ENCODE data around the gene LARP4B. TPM values are rescaled to one million over a fixed set of nuclear protein-coding genes. Genes with fewer than 3 reads are reported as not detected.
"Not testable (repeated sequence)": the region's sequence is repeated elsewhere in the genome, so short reads cannot be mapped to it uniquely, and the experiment has no call there.

LARP4B gene
- total RNA-seq, 1 experiment from 2014 or later = 181 TPM

DNA sequence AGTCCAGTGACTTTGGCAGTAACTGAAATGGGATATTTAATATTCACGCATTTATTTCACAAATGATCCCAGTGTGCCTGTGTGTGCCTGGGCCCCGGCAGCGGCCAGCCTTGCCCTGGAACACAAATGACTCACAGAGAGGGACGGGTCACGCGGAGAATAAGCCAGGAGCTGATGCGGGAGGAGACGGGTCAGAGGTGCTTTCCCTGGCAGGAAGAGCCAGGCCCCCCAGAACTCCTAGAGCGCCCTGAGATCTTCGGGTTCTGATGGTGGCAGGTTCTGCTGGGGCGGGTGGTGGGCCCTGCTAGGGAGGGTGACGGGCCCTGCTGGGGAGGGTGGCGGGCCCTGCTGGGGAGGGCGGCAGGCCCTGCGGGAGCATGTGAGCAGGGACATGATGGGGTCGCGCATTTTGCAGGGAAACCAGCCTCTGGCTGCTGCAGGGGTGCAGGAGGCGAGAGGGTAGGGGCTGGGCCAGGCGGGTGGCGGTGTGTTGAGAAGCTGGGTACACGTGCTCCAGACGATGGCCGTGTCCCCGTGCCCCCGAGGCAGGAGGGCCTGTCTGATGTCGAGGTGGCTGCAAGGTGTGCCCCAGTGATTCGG, 157.8 kb downstream of the LARP4B start:
- no TSS peak for BruUV-seq (replicated peaks)
- no peak overlapping the region for H3K4me3 Mint-ChIP-seq (ENCODE audit: low read depth, unreplicated experiment)
- peaks cover 22% of the 10 kb centered on the region for H3K4me1 Mint-ChIP-seq (ENCODE audit: low read depth, unreplicated experiment)
- DNase-seq = no peak
- H3K27ac Mint-ChIP-seq (ENCODE audit: unreplicated experiment) = no peak overlapping the region
- H3K9me3 Mint-ChIP-seq (ENCODE audit: low read depth, unreplicated experiment) = no peaks in the 10 kb centered on the region
- intact Hi-C loops (cut with micrococcal nuclease; ENCODE audit: unreplicated experiment) = no loop called here
- CTCF ChIA-PET = no interaction called here
- H3K36me3 Mint-ChIP-seq (ENCODE audit: insufficient read depth, unreplicated experiment) = peaks cover 5% of the 10 kb centered on the region
- TF ChIP-seq, protein P1, sequence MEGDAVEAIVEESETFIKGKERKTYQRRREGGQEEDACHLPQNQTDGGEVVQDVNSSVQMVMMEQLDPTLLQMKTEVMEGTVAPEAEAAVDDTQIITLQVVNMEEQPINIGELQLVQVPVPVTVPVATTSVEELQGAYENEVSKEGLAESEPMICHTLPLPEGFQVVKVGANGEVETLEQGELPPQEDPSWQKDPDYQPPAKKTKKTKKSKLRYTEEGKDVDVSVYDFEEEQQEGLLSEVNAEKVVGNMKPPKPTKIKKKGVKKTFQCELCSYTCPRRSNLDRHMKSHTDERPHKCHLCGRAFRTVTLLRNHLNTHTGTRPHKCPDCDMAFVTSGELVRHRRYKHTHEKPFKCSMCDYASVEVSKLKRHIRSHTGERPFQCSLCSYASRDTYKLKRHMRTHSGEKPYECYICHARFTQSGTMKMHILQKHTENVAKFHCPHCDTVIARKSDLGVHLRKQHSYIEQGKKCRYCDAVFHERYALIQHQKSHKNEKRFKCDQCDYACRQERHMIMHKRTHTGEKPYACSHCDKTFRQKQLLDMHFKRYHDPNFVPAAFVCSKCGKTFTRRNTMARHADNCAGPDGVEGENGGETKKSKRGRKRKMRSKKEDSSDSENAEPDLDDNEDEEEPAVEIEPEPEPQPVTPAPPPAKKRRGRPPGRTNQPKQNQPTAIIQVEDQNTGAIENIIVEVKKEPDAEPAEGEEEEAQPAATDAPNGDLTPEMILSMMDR (IDR thresholded peaks at IDR 0.05; ENCODE audit: unreplicated experiment) = no peak
- H3K27me3 Mint-ChIP-seq (ENCODE audit: unreplicated experiment) = no peaks in the 10 kb centered on the region

DNA sequence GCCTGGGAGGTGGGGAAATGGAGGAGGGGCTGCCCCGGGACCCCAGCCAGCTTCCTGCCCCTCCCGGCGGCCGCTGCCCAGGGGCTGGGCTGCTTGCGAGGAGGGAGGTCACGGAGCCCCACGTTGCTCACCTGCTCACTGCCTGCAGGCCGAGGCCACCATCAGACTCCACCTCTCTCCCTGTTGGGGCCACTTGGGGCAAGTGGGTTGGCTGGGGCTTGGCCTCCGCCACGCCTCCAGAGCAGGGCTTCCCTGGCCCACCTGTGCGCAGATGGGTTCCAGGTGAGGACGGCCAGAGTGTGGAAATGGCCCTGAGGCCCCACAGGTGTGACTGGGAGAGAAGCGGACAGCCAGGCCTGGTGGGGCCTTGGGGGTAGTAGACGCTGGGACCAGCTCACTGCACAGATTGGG, 159.3 kb downstream of the LARP4B start:
- intact Hi-C loops (cut with micrococcal nuclease; ENCODE audit: unreplicated experiment) = no loop called here
- H3K9me3 Mint-ChIP-seq (ENCODE audit: low read depth, unreplicated experiment) = peaks cover 5% of the 10 kb centered on the region
- peaks cover 5% of the 10 kb centered on the region for H3K36me3 Mint-ChIP-seq (ENCODE audit: insufficient read depth, unreplicated experiment)
- no peak for DNase-seq
- H3K4me3 Mint-ChIP-seq (ENCODE audit: low read depth, unreplicated experiment) = no peak overlapping the region
- no TSS peak for BruUV-seq (replicated peaks)
- H3K27me3 Mint-ChIP-seq (ENCODE audit: unreplicated experiment) = no peaks in the 10 kb centered on the region
- TF ChIP-seq, protein P1 (IDR thresholded peaks at IDR 0.05; ENCODE audit: unreplicated experiment) = no peak
- H3K4me1 Mint-ChIP-seq (ENCODE audit: low read depth, unreplicated experiment) = peaks cover 22% of the 10 kb centered on the region
- CTCF ChIA-PET = no interaction called here
- no peak overlapping the region for H3K27ac Mint-ChIP-seq (ENCODE audit: unreplicated experiment)

DNA sequence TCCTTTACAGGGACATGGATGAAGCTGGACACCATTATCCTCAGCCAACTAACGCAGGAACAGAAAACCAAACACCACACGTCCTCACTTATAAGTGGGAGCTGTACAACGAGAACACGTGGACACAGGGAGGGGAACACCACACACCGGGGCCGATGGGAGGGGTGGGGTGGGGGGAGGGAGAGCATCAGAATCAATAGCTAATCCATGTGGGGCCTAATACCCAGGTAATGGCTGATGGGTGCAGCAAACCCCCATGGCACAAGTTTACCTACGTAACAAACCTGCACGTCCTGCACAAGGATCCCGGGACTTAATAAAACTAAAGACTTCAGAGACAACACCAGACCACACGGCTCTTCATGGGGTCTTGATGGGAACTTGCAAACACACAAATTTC, 159.9 kb downstream of the LARP4B start:
- CTCF ChIA-PET = interaction anchor here (0.6 kb wide), 1 partner anchor 141 kb away, joined by 3 read pairs; no protein-coding TSS in a partner anchor
- BruUV-seq (replicated peaks) = no TSS peak
- H3K9me3 Mint-ChIP-seq (ENCODE audit: low read depth, unreplicated experiment) = peaks cover 6% of the 10 kb centered on the region
- DNase-seq = no peak
- peaks cover 22% of the 10 kb centered on the region for H3K4me1 Mint-ChIP-seq (ENCODE audit: low read depth, unreplicated experiment)
- H3K36me3 Mint-ChIP-seq (ENCODE audit: insufficient read depth, unreplicated experiment) = peaks cover 5% of the 10 kb centered on the region
- no peaks in the 10 kb centered on the region for H3K27me3 Mint-ChIP-seq (ENCODE audit: unreplicated experiment)
- TF ChIP-seq, protein P1 (IDR thresholded peaks at IDR 0.05; ENCODE audit: unreplicated experiment) = no peak
- H3K4me3 Mint-ChIP-seq (ENCODE audit: low read depth, unreplicated experiment) = no peak overlapping the region
- intact Hi-C loops (cut with micrococcal nuclease; ENCODE audit: unreplicated experiment) = no loop called here
- H3K27ac Mint-ChIP-seq (ENCODE audit: unreplicated experiment) = no peak overlapping the region

DNA sequence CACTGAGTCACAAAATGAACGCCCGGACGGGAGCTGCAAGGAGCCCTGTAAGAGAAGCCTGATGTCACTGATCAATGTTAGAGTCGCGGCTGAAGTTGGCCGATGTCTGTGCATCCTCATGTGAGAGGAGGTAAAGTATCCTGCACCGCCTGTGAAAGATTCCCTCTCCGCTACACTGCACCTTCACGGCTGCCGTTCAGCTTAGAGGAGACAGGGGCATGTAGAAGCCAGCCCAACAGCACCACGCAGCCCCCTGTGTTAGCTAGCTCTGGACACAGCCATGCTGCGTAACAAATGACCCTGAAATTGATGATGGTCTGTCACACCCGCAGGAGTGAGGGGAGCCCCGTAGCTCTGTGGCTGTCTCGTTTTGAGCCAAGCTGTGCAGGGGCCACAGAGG, 160.5 kb downstream of the LARP4B start:
- Mint-ChIP-seq H3K9me3 (ENCODE audit: low read depth, unreplicated experiment) (peaks cover 6% of the 10 kb centered on the region), H3K4me1 (ENCODE audit: low read depth, unreplicated experiment) (peaks cover 22% of the 10 kb centered on the region), H3K27ac (ENCODE audit: unreplicated experiment) (no peak overlapping the region), H3K27me3 (ENCODE audit: unreplicated experiment) (no peaks in the 10 kb centered on the region), H3K36me3 (ENCODE audit: insufficient read depth, unreplicated experiment) (peaks cover 5% of the 10 kb centered on the region), H3K4me3 (ENCODE audit: low read depth, unreplicated experiment) (no peak overlapping the region)
- CTCF ChIA-PET = interaction anchor here (0.6 kb wide), 1 partner anchor 140 kb away, joined by 3 read pairs; no protein-coding TSS in a partner anchor
- DNase-seq = no peak
- intact Hi-C loops (cut with micrococcal nuclease; ENCODE audit: unreplicated experiment) = no loop called here
- TF ChIP-seq, protein P1 (IDR thresholded peaks at IDR 0.05; ENCODE audit: unreplicated experiment) = no peak
- no TSS peak for BruUV-seq (replicated peaks)

DNA sequence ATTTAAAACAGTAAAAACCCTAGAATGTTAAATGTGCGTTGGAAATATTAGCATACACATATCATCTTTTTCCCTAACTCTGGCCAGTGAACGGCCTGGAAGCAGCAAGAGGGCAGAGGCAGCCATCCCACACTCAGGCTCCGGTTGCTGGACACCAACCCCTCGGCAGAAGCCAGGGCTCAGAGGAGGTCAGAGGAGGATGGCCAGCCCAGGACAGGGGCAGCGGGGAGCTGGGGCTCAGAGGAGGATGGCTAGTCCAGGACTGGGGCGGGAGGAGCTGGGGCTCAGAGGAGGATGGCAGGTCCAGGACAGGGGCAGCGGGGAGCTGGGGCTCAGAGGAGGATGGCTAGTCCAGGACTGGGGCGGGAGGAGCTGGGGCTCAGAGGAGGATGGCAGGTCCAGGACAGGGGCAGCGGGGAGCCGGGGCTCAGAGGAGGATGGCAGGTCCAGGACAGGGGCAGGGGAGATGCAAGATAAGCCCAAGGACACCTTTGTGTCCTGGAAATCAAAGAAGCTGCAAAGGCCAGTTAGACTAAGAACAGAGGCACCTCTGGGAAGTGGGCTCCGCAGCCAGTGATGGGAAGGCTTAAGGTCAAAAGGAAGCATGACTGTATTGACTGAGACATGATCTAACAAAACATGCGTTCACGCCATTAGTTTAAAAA, 161.3 kb downstream of the LARP4B start:
- intact Hi-C loops (cut with micrococcal nuclease; ENCODE audit: unreplicated experiment); CTCF ChIA-PET: not testable (repeated sequence)

More for the DNA sequence above, 161.3 kb downstream of the LARP4B start:
- not testable (repeated sequence) for H3K9me3 Mint-ChIP-seq (ENCODE audit: low read depth, unreplicated experiment); BruUV-seq (replicated peaks); H3K36me3 Mint-ChIP-seq (ENCODE audit: insufficient read depth, unreplicated experiment); H3K27ac Mint-ChIP-seq (ENCODE audit: unreplicated experiment); H3K27me3 Mint-ChIP-seq (ENCODE audit: unreplicated experiment); DNase-seq; H3K4me3 Mint-ChIP-seq (ENCODE audit: low read depth, unreplicated experiment)
- peaks cover 14% of the 10 kb centered on the region for H3K4me1 Mint-ChIP-seq (ENCODE audit: low read depth, unreplicated experiment)

All from Calu3 (cell line).